A549 (cell line): ENCODE measurements around the gene COA8. TPM values are rescaled to one million over a fixed set of nuclear protein-coding genes. Genes with fewer than 3 reads are reported as not detected.

ENCODE experiments used
- ATAC-seq, 2 experiments: fragments of 200-7000 bp in 1 of 2; fragments of >200 bp in 1 of 2; cut with Nextera tagmentation in 1 of 2; cut with Tn5 transposase in 1 of 2; 3 replicates each; pipeline versions ENCODE4 v1.8.0 to v1.9.1; 2018 to 2020; ENCODE audit warnings: mild to moderate bottlenecking in 1 of 2, moderate library complexity in 1 of 2
- CTCF ChIA-PET: fragments of 300-600 bp; sonication (Branson Sonifier 250); formaldehyde crosslinking; extraction: SDS; loops from one replicate; lab custom pipeline; 2021; ENCODE audit warnings: antibody characterized with exemption, inconsistent platforms; lab: Yijun Ruan, JAX
- POLR2A ChIA-PET: fragments of 350-600 bp; formaldehyde crosslinking; extraction: SDS; loops from one replicate; lab custom pipeline; 2021; ENCODE audit warnings: antibody characterized with exemption, inconsistent platforms; lab: Yijun Ruan, JAX
- DNase-seq, 2 experiments: peaks; one replicate each; pipeline versions ENCODE4 v3.0.0 to v3.0.0-alpha.2; 2011 to 2016; ENCODE audit warnings: low read depth in 1 of 2, low spot score in 1 of 2
- FAIRE-seq: peaks from 2 replicates; lab custom pipeline; 2011; peaks lifted over from hg19 to GRCh38; lab: Jason Lieb, UNC
- H3K27ac ChIP-seq, 2 experiments: fragments of >200 bp; sonication (Bioruptor Twin); formaldehyde crosslinking; 3 replicates each; pipeline ENCODE4 v1.5.1; 2016 to 2017
- H3K4me1 ChIP-seq: fragments of >200 bp; sonication (Bioruptor Twin); formaldehyde crosslinking; 3 replicates; pipeline ENCODE4 v1.6.1; 2016
- H3K4me2 ChIP-seq: fragments of >200 bp; sonication (Bioruptor Twin); formaldehyde crosslinking; 3 replicates; pipeline ENCODE4 v1.6.1; 2016
- H3K4me3 ChIP-seq: fragments of >200 bp; sonication (Bioruptor Twin); formaldehyde crosslinking; 3 replicates; pipeline ENCODE4 v1.5.1; 2016
- H3K9me3 ChIP-seq: fragments of >200 bp; sonication (Bioruptor Twin); formaldehyde crosslinking; 3 replicates; pipeline ENCODE4 v1.6.1; 2016
- BHLHE40 ChIP-seq: IDR thresholded peaks from 2 replicates; pipeline ENCODE4 v1.6.1; 2012; ENCODE audit warnings: low read depth, low read length, inconsistent platforms
- CBX2 ChIP-seq: fragments of 200-600 bp; sonication (generic); IDR thresholded peaks from 2 replicates; pipeline ENCODE4 v1.6.1; 2016; ENCODE audit warnings: low read depth, mild to moderate bottlenecking, borderline replicate concordance
- EHF ChIP-seq: fragments of 250-450 bp; sonication (Bioruptor Pico); IDR thresholded peaks from 2 replicates; pipeline ENCODE4 v1.5.0; 2020; ENCODE audit warnings: mild to moderate bottlenecking
- EHMT2 ChIP-seq: fragments of 200-600 bp; sonication (generic); IDR thresholded peaks from 2 replicates; pipeline ENCODE4 v1.6.1; 2016; ENCODE audit warnings: antibody characterized with exemption, low read depth, mild to moderate bottlenecking, moderate library complexity
- ELK1 ChIP-seq: fragments of 150-350 bp; IDR thresholded peaks from 2 replicates; pipeline ENCODE4 v1.6.1; 2014; ENCODE audit warnings: low read depth, mild to moderate bottlenecking, low read length
- HEYL ChIP-seq: fragments of 250-450 bp; sonication (Bioruptor Pico); IDR thresholded peaks from 2 replicates; pipeline ENCODE4 v1.8.0; 2021; ENCODE audit warnings: mild to moderate bottlenecking, moderate library complexity
- HMGXB4 ChIP-seq: fragments of 250-450 bp; sonication (Bioruptor Pico); IDR thresholded peaks from 2 replicates; pipeline ENCODE4 v1.5.0; 2021; ENCODE audit warnings: mild to moderate bottlenecking, moderate library complexity, borderline replicate concordance
- HOXB13 ChIP-seq: fragments of 250-450 bp; sonication (Bioruptor Pico); IDR thresholded peaks from 2 replicates; pipeline ENCODE4 v1.5.0; 2020; ENCODE audit warnings: low read depth, mild to moderate bottlenecking, moderate library complexity
- JUNB ChIP-seq: fragments of >200 bp; sonication (Bioruptor Twin); formaldehyde crosslinking; IDR thresholded peaks from 2 replicates; pipeline ENCODE4 v1.6.1; 2016
- KDM5A ChIP-seq: fragments of 200-600 bp; sonication (generic); IDR thresholded peaks from 2 replicates; pipeline ENCODE4 v1.6.1; 2016; ENCODE audit warnings: antibody characterized with exemption, mild to moderate bottlenecking
- MAX ChIP-seq: IDR thresholded peaks from 2 replicates; pipeline ENCODE4 v1.6.1; 2012
- MAZ ChIP-seq: fragments of 150-350 bp; IDR thresholded peaks from 2 replicates; pipeline ENCODE4 v1.6.1; 2014; ENCODE audit warnings: antibody characterized with exemption, low read depth, low read length, borderline replicate concordance
- MYC ChIP-seq: IDR thresholded peaks from 2 replicates; pipeline ENCODE4 v1.6.1; 2012; ENCODE audit warnings: mild to moderate bottlenecking, inconsistent platforms, low read length, improper control_type of control experiment, borderline replicate concordance
- NPAS2 ChIP-seq: fragments of 250-450 bp; sonication (Bioruptor Pico); IDR thresholded peaks from 2 replicates; pipeline ENCODE4 v1.8.0; 2022; ENCODE audit warnings: mild to moderate bottlenecking, moderate library complexity, borderline replicate concordance
- NR3C1 ChIP-seq: fragments of >200 bp; sonication (Bioruptor Twin); formaldehyde crosslinking; IDR thresholded peaks from 3 replicates; pipeline ENCODE4 v1.6.1; 2017
- PBX3 ChIP-seq: IDR thresholded peaks from 2 replicates; pipeline ENCODE4 v1.6.1; 2012
- POLR2A ChIP-seq: IDR thresholded peaks from 2 replicates; pipeline ENCODE4 v1.6.1; 2012; ENCODE audit warnings: mild to moderate bottlenecking, low read length
- RNF2 ChIP-seq: fragments of 200-600 bp; sonication (generic); IDR thresholded peaks from 2 replicates; pipeline ENCODE4 v1.6.1; 2016; ENCODE audit warnings: low read depth, mild to moderate bottlenecking, antibody characterized with exemption, moderate library complexity, borderline replicate concordance
- SREBF2 ChIP-seq: fragments of 450-650 bp; IDR thresholded peaks from 2 replicates; pipeline ENCODE4 v1.6.1; 2014; ENCODE audit warnings: mild to moderate bottlenecking, moderate library complexity
- TP53 ChIP-seq: fragments of 250-450 bp; sonication (Bioruptor Pico); IDR thresholded peaks from 2 replicates; pipeline ENCODE4 v1.5.0; 2021; ENCODE audit warnings: mild to moderate bottlenecking, moderate library complexity
- USF2 ChIP-seq: fragments of 450-650 bp; IDR thresholded peaks from 2 replicates; pipeline ENCODE4 v1.6.1; 2014; ENCODE audit warnings: antibody characterized with exemption
- WGBS: methylation state at CpG from one replicate; pipeline ENCODE4 v1.1.6; 2017; ENCODE audit errors: missing lambda C conversion rate; 5-methylcytosine and 5-hydroxymethylcytosine counted together
- polyA plus RNA-seq, 4 experiments: library from polyadenylated mRNA; depleted of rRNA in 3 of 4; stranded (reverse); fragments of >200 nt; fragmentation: RNase III in 1 of 4; extraction: RNeasy Plus Mini Kit Qiagen cat#74134 plus additional on column Dnase treatment in 1 of 4; gene quantifications; 2 replicates in 3 of 4; 3 replicates in 1 of 4; pipeline ENCODE4 v1.2.3, GENCODE V29; 2011 to 2017

COA8 gene
- polyA plus RNA-seq, 2 of the 4 experiments (the other 2 are of a cell fraction), result 29.8 to 34.9 TPM

- no peak for TF ChIP-seq RNF2
- TF ChIP-seq EHMT2, result no peak
- no peak for TF ChIP-seq BHLHE40
- no peak for TF ChIP-seq TP53 (CRISPR knock-in tag)
- TF ChIP-seq HMGXB4 (CRISPR knock-in tag), result no peak
- no peak for TF ChIP-seq NPAS2
- no peak for TF ChIP-seq HOXB13 (CRISPR knock-in tag)
- TF ChIP-seq ELK1, result no peak
- TF ChIP-seq CBX2, result no peak
- no peak for TF ChIP-seq HEYL (CRISPR knock-in tag)
- TF ChIP-seq USF2, result no peak
- ChIA-PET CTCF (interaction anchor here (0.6 to 4.1 kb wide), 7 partner anchors 9 to 327 kb away, joined by 3 to 19 read pairs (median 3); no protein-coding TSS in a partner anchor), POLR2A (no interaction called here)
- Histone ChIP-seq H3K4me1 (peaks cover 23% of the 10 kb centered on the region), H3K27ac (no peak overlapping the region), H3K4me3 (no peak overlapping the region), H3K9me3 (no peaks in the 10 kb centered on the region), H3K4me2 (no peak overlapping the region)
- no peak for DNase-seq
- no peak for FAIRE-seq
- no peak for ATAC-seq
- WGBS, result 86% methylated on average over 6 of the region's 6 CpGs
These were observed 11.3 kb downstream of the COA8 start for GRCh38 chr14:103574104-103574503.

GRCh38 chr14:103574707-103575285, 12.0 kb downstream of the COA8 start:
- Histone ChIP-seq H3K27ac (no peak overlapping the region), H3K4me2 (no peak overlapping the region), H3K4me1 (peaks cover 23% of the 10 kb centered on the region), H3K4me3 (no peak overlapping the region), H3K9me3 (no peaks in the 10 kb centered on the region)
- DNase-seq (no peak), ATAC-seq (no peak), FAIRE-seq (no peak)
- ChIA-PET POLR2A (no interaction called here), CTCF (interaction anchor here (1.0 to 4.1 kb wide), 5 partner anchors 9 to 105 kb away, joined by 3 to 19 read pairs (median 5); no protein-coding TSS in a partner anchor)
- WGBS, result 92% methylated on average over 18 of the region's 18 CpGs
- TF ChIP-seq KDM5A (no peak), MAZ (no peak), HOXB13 (CRISPR knock-in tag) (no peak), SREBF2 (no peak), NR3C1 (no peak), MAX (no peak), MYC (no peak), JUNB (no peak), EHF (CRISPR knock-in tag) (no peak), PBX3 (no peak), POLR2A (no peak)
